Uterus (tissue), 2 donors: ENCODE measurements around the gene NOXO1.

Source experiments
- POLR2A ChIP-seq, 2 donors: fragments of 450-650 bp; IDR thresholded peaks; one replicate each; pipeline ENCODE4 v1.6.1; 2016; ENCODE audit warnings: antibody characterized with exemption in 2 of 2, mild to moderate bottlenecking in 1 of 2, moderate library complexity in 1 of 2
- TF ChIP-seq, protein P1 (sequence below), 4 experiments: fragments of 200-600 bp in 2 of 4; fragments of 450-650 bp in 2 of 4; sonication (generic) in 2 of 4; IDR thresholded peaks; one replicate each; pipeline ENCODE4 v1.5.1; 2016 to 2019; ENCODE audit warnings: antibody characterized with exemption in 4 of 4, mild to moderate bottlenecking in 2 of 4, moderate library complexity in 1 of 4

DNA sequence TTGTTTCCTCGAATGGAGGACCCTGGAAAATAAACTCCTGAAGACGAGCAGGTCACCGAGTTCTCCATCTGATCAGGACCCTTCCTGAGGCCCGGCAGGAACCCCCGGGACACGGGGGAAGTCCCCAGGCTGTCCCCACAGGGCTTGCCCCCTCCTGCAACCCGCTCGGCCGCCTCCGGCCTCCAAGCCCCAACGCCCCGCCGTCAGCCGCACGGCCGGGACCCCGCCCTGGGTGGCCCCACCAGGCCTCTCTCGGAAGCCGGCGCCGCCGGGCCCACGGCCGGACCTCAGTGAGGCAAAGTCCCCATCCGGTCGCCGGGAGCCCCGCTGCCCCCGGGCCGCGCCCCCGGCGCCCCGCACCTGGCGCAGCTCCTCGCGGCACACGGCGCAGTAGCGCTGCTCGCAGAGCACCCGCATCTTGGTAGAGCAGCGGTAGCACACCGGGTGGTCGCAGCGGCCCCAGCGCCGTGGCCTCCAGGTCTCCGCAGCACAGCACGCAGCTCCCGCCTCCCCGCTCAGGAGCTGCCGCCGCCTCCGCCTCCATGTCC is 28.0 kb upstream of the NOXO1 start:
- TF ChIP-seq POLR2A (IDR thresholded peaks at IDR 0.05) = no peak
- TF ChIP-seq, protein P1, sequence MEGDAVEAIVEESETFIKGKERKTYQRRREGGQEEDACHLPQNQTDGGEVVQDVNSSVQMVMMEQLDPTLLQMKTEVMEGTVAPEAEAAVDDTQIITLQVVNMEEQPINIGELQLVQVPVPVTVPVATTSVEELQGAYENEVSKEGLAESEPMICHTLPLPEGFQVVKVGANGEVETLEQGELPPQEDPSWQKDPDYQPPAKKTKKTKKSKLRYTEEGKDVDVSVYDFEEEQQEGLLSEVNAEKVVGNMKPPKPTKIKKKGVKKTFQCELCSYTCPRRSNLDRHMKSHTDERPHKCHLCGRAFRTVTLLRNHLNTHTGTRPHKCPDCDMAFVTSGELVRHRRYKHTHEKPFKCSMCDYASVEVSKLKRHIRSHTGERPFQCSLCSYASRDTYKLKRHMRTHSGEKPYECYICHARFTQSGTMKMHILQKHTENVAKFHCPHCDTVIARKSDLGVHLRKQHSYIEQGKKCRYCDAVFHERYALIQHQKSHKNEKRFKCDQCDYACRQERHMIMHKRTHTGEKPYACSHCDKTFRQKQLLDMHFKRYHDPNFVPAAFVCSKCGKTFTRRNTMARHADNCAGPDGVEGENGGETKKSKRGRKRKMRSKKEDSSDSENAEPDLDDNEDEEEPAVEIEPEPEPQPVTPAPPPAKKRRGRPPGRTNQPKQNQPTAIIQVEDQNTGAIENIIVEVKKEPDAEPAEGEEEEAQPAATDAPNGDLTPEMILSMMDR (IDR thresholded peaks at IDR 0.05) = no peak
